Neural progenitor cell (in vitro differentiated cells): ENCODE measurements around the gene SCRN1.

ENCODE experiments used
- CTCF ChIP-seq: fragments of 200-600 bp; sonication (generic); IDR thresholded peaks from 2 replicates; pipeline ENCODE4 v1.5.1; 2017; ENCODE audit warnings: antibody characterized with exemption, mild to moderate bottlenecking
- EZH2 ChIP-seq: fragments of 200-600 bp; sonication (generic); IDR thresholded peaks from 2 replicates; pipeline ENCODE4 v1.6.1; 2017; ENCODE audit warnings: antibody characterized with exemption, mild to moderate bottlenecking, moderate library complexity

GRCh38 chr7:29883462-29884398, 105.9 kb downstream of the SCRN1 start:
- no peak for TF ChIP-seq CTCF
- no peak for TF ChIP-seq EZH2
